ENCODE measurements around the gene HSPG2. TPM values are rescaled to one million over a fixed set of nuclear protein-coding genes. Genes with fewer than 3 reads are reported as not detected.
"Not testable (repeated sequence)": the region's sequence is repeated elsewhere in the genome, so short reads cannot be mapped to it uniquely, and the experiment has no call there.

Gene HSPG2
- total and polyA plus RNA-seq, 7 experiments from 2014 or later: 1.0 to 20.8 (median 9.4) TPM

DNA sequence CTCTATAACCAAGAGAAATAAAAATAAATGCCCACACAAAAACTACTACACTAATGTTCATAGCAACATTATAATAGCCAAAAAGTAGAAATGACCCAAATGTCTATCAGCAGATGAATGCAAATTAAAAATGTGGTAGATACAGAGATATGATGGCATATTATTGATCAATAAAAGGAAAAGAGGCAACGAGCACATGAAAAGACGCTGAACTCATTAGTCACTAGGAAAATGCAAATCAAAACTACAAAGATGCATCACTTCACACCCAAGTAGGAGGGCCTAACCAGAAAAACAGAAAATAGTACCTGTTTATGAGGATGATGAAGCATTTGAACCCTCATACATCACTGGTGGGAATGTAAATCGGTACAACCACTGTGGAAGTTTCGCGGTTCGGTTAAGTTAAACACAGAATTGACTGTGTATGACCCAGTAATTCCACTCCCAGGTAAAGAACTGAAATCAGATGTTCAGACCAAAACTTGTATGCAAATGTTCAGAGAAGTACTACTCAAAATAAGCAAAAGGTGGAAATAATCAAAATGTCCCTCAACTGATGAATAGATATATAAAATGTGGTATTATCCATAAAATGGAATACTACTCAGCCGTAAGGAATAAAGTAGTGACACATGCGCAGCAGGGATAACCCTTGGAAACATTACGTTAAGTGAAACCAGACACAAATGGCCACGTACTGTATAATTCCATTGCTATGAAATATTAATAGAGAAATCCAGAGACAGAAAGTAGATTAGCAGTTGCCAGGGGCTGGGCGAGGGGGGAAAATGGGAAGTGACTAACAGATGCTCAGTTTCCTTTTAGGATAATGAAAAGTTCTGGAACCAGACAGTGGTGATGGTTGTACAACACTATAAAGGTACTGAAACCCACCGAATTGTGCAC is 157.2 kb downstream of the HSPG2 start:
- H3K4me3 Mint-ChIP-seq: peak overlapping the region; percentile 41 to 95 (median 69)
- Histone ChIP-seq H3K4me3 (ENCODE audit: low read length) (no peak overlapping the region), H3K27me3 (ENCODE audit: control insufficient read depth in 2 of 2, insufficient read depth in 2 of 2, low read length in 2 of 2) (no peaks in the 10 kb centered on the region), H3K27ac (ENCODE audit: low read depth, low read length) (no peak overlapping the region), H3K36me3 (ENCODE audit: control insufficient read depth in 2 of 3, insufficient read depth in 3 of 3, low read length in 3 of 3) (peaks cover 0 to 10% (median 0%) of the 10 kb centered on the region in 3 experiments), H3K9me3 (ENCODE audit: control insufficient read depth in 2 of 3, low read length in 3 of 3) (no peaks in the 10 kb centered on the region), H3K4me1 (ENCODE audit: control insufficient read depth in 2 of 2, insufficient read depth in 2 of 2, low read length in 2 of 2) (peaks cover 23 to 26% of the 10 kb centered on the region in 2 donors)
- H3K4me1 Mint-ChIP-seq: peaks cover 30 to 66% (median 53%) of the 10 kb centered on the region in 7 donors
- CTCF ChIA-PET: no interaction called here
- ATAC-seq: no peak
- peaks cover 0 to 14% (median 3%) of the 10 kb centered on the region in 5 donors for H3K36me3 Mint-ChIP-seq
- H3K27ac Mint-ChIP-seq: peak overlapping the region; percentile 8 to 77 (median 63)
- intact Hi-C loops (cut with micrococcal nuclease): loop anchor here (5.0 to 10.0 kb wide), 5 partner anchors 33 to 1565 kb away; partner anchors contain the start of genes EIF4G3 (in 1 of the 2), HNRNPR (in 1 of the 2), KDM1A (in 1 of the 2) and TEX46 (in 1 of the 2)
- DNase-seq: peak in 1 of 9 donors; percentile 42
- peaks cover 0 to 4% (median 0%) of the 10 kb centered on the region in 5 donors for H3K27me3 Mint-ChIP-seq
- H3K9me3 Mint-ChIP-seq: no peaks in the 10 kb centered on the region
- POLR2A ChIA-PET: no interaction called here

- peak overlapping the region in 4 of 10 donors; percentile 6 to 45 (median 30) for H3K4me3 Mint-ChIP-seq
- no peak overlapping the region for H3K27ac ChIP-seq (ENCODE audit: low read depth, low read length)
- no peaks in the 10 kb centered on the region for H3K27me3 ChIP-seq (ENCODE audit: control insufficient read depth in 2 of 2, insufficient read depth in 2 of 2, low read length in 2 of 2)
- ATAC-seq (no peak), DNase-seq (no peak)
- H3K9me3 ChIP-seq (ENCODE audit: control insufficient read depth in 2 of 3, low read length in 3 of 3): no peaks in the 10 kb centered on the region
- peaks cover 30 to 68% (median 58%) of the 10 kb centered on the region in 7 donors for H3K4me1 Mint-ChIP-seq
- peak overlapping the region in 5 of 9 donors; percentile 9 to 78 (median 54) for H3K27ac Mint-ChIP-seq
- H3K36me3 Mint-ChIP-seq: peaks cover 0 to 14% (median 3%) of the 10 kb centered on the region in 5 donors
- peaks cover 0 to 4% (median 0%) of the 10 kb centered on the region in 5 donors for H3K27me3 Mint-ChIP-seq
- intact Hi-C loops (cut with micrococcal nuclease): no loop called here
- no peaks in the 10 kb centered on the region for H3K9me3 Mint-ChIP-seq
- H3K4me3 ChIP-seq (ENCODE audit: low read length): no peak overlapping the region
- H3K4me1 ChIP-seq (ENCODE audit: control insufficient read depth in 2 of 2, insufficient read depth in 2 of 2, low read length in 2 of 2): peaks cover 19 to 30% of the 10 kb centered on the region in 2 donors
- POLR2A ChIA-PET: interaction anchor here (0.6 kb wide), 1 partner anchor 281 kb away, joined by 3 read pairs; no protein-coding TSS in a partner anchor
- CTCF ChIA-PET: interaction anchor here (0.6 kb wide), 1 partner anchor 178 kb away, joined by 4 read pairs; no protein-coding TSS in a partner anchor
- H3K36me3 ChIP-seq (ENCODE audit: control insufficient read depth in 2 of 3, insufficient read depth in 3 of 3, low read length in 3 of 3): peaks cover 0 to 10% (median 0%) of the 10 kb centered on the region in 3 experiments
Measured at GRCh38 chr1:21778405-21778727, 158.7 kb downstream of the HSPG2 start.

DNA sequence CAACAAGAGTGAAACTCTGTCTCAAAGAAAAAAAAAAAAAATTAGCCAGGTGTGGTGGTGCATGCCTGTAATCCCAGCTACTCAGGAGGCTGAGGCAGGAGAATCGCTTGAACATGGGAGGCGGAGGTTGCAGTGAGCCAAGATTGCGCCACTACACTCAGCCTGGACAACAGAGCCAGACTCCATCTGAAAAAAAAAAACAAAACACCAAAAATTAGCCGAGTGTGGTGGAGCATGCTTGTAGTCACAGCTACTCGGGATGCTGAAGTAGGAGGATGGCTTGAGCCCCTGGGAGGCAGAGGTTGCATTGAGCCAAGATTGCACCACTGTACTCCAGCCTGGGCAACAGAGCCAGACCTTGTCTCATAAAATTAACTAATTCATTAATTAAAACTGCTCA is 160.2 kb downstream of the HSPG2 start:
- Mint-ChIP-seq H3K27ac (peak overlapping the region in 2 of 9 donors; percentile 51 to 78), H3K4me1 (peaks cover 33 to 67% (median 61%) of the 10 kb centered on the region in 7 donors), H3K4me3 (peak overlapping the region in 1 of 10 donors; percentile 25), H3K36me3 (peaks cover 0 to 14% (median 3%) of the 10 kb centered on the region in 5 donors)
- ATAC-seq; H3K36me3 ChIP-seq (ENCODE audit: control insufficient read depth in 2 of 3, insufficient read depth in 3 of 3, low read length in 3 of 3); H3K27ac ChIP-seq (ENCODE audit: low read depth, low read length); H3K27me3 ChIP-seq (ENCODE audit: control insufficient read depth in 2 of 2, insufficient read depth in 2 of 2, low read length in 2 of 2); H3K9me3 ChIP-seq (ENCODE audit: control insufficient read depth in 2 of 3, low read length in 3 of 3); H3K27me3 Mint-ChIP-seq; H3K9me3 Mint-ChIP-seq; H3K4me3 ChIP-seq (ENCODE audit: low read length); CTCF ChIA-PET; DNase-seq; intact Hi-C loops (cut with micrococcal nuclease): not testable (repeated sequence)
- POLR2A ChIA-PET: interaction anchor here (1.0 kb wide), 1 partner anchor 180 kb away, joined by 3 read pairs; no protein-coding TSS in a partner anchor
- peaks cover 17 to 34% of the 10 kb centered on the region in 2 donors for H3K4me1 ChIP-seq (ENCODE audit: control insufficient read depth in 2 of 2, insufficient read depth in 2 of 2, low read length in 2 of 2)

- POLR2A ChIA-PET: interaction anchor here (1.0 to 1.7 kb wide), 2 partner anchors 8 to 181 kb away, joined by 3 to 5 read pairs; no protein-coding TSS in a partner anchor
- Histone ChIP-seq H3K27ac (ENCODE audit: low read depth, low read length) (no peak overlapping the region), H3K36me3 (ENCODE audit: control insufficient read depth in 2 of 3, insufficient read depth in 3 of 3, low read length in 3 of 3) (no peaks in the 10 kb centered on the region), H3K27me3 (ENCODE audit: control insufficient read depth in 2 of 2, insufficient read depth in 2 of 2, low read length in 2 of 2) (no peaks in the 10 kb centered on the region), H3K9me3 (ENCODE audit: control insufficient read depth in 2 of 3, low read length in 3 of 3) (no peaks in the 10 kb centered on the region), H3K4me3 (ENCODE audit: low read length) (no peak overlapping the region), H3K4me1 (ENCODE audit: control insufficient read depth in 2 of 2, insufficient read depth in 2 of 2, low read length in 2 of 2) (peaks cover 11 to 25% of the 10 kb centered on the region in 2 donors)
- Mint-ChIP-seq H3K4me3 (peak overlapping the region in 2 of 10 donors; percentile 2 to 4), H3K27ac (peak overlapping the region in 3 of 9 donors; percentile 54 to 78 (median 68)), H3K36me3 (peaks cover 0 to 14% (median 3%) of the 10 kb centered on the region in 5 donors), H3K4me1 (peaks cover 30 to 60% (median 54%) of the 10 kb centered on the region in 7 donors), H3K9me3 (no peaks in the 10 kb centered on the region), H3K27me3 (no peaks in the 10 kb centered on the region)
- CTCF ChIA-PET: no interaction called here
- intact Hi-C loops (cut with micrococcal nuclease): no loop called here
- DNase-seq (no peak), ATAC-seq (no peak)
Measured at GRCh38 chr1:21775985-21776562, 161.0 kb downstream of the HSPG2 start.

- ChIA-PET POLR2A (interaction anchor here (1.7 kb wide), 1 partner anchor 8 kb away, joined by 5 read pairs; no protein-coding TSS in a partner anchor), CTCF (no interaction called here)
- Mint-ChIP-seq H3K4me3 (peak overlapping the region in 1 of 10 donors; percentile 4), H3K4me1 (peaks cover 29 to 59% (median 53%) of the 10 kb centered on the region in 7 donors), H3K27ac (peak overlapping the region in 4 of 9 donors; percentile 15 to 78 (median 60)), H3K36me3 (peaks cover 0 to 14% (median 3%) of the 10 kb centered on the region in 5 donors), H3K9me3 (no peaks in the 10 kb centered on the region), H3K27me3 (no peaks in the 10 kb centered on the region)
- DNase-seq (no peak), ATAC-seq (no peak)
- peaks cover 10 to 25% of the 10 kb centered on the region in 2 donors for H3K4me1 ChIP-seq (ENCODE audit: control insufficient read depth in 2 of 2, insufficient read depth in 2 of 2, low read length in 2 of 2)
- no peak overlapping the region for H3K4me3 ChIP-seq (ENCODE audit: low read length)
- no peak overlapping the region for H3K27ac ChIP-seq (ENCODE audit: low read depth, low read length)
- no peaks in the 10 kb centered on the region for H3K27me3 ChIP-seq (ENCODE audit: control insufficient read depth in 2 of 2, insufficient read depth in 2 of 2, low read length in 2 of 2)
- no peaks in the 10 kb centered on the region for H3K36me3 ChIP-seq (ENCODE audit: control insufficient read depth in 2 of 3, insufficient read depth in 3 of 3, low read length in 3 of 3)
- intact Hi-C loops (cut with micrococcal nuclease): no loop called here
- no peaks in the 10 kb centered on the region for H3K9me3 ChIP-seq (ENCODE audit: control insufficient read depth in 2 of 3, low read length in 3 of 3)
Measured at GRCh38 chr1:21775550-21775914, 161.6 kb downstream of the HSPG2 start.

- Mint-ChIP-seq H3K36me3 (peaks cover 0 to 16% (median 7%) of the 10 kb centered on the region in 5 donors), H3K4me1 (peaks cover 28 to 59% (median 52%) of the 10 kb centered on the region in 7 donors), H3K4me3 (no peak overlapping the region), H3K27ac (no peak overlapping the region), H3K27me3 (no peaks in the 10 kb centered on the region), H3K9me3 (no peaks in the 10 kb centered on the region)
- peaks cover 5 to 24% of the 10 kb centered on the region in 2 donors for H3K4me1 ChIP-seq (ENCODE audit: control insufficient read depth in 2 of 2, insufficient read depth in 2 of 2, low read length in 2 of 2)
- ChIA-PET POLR2A (interaction anchor here (1.7 kb wide), 1 partner anchor 9 kb away, joined by 5 read pairs; no protein-coding TSS in a partner anchor), CTCF (no interaction called here)
- ATAC-seq (no peak), DNase-seq (no peak)
- H3K9me3 ChIP-seq (ENCODE audit: control insufficient read depth in 2 of 3, low read length in 3 of 3): no peaks in the 10 kb centered on the region
- H3K27ac ChIP-seq (ENCODE audit: low read depth, low read length): no peak overlapping the region
- no peaks in the 10 kb centered on the region for H3K27me3 ChIP-seq (ENCODE audit: control insufficient read depth in 2 of 2, insufficient read depth in 2 of 2, low read length in 2 of 2)
- intact Hi-C loops (cut with micrococcal nuclease): no loop called here
- H3K4me3 ChIP-seq (ENCODE audit: low read length): no peak overlapping the region
- no peaks in the 10 kb centered on the region for H3K36me3 ChIP-seq (ENCODE audit: control insufficient read depth in 2 of 3, insufficient read depth in 3 of 3, low read length in 3 of 3)
Measured at GRCh38 chr1:21774835-21775549, 162.1 kb downstream of the HSPG2 start.

All from naive thymus-derived CD4-positive, alpha-beta T cell (primary cell).